Smooth muscle cell (in vitro differentiated cells): ENCODE data around the gene CNTFR. TPM values are rescaled to one million over a fixed set of nuclear protein-coding genes. Genes with fewer than 3 reads are reported as not detected.

Experiments
- DNase-seq: peaks from one replicate; lab custom pipeline; 2025; ENCODE audit not compliant: unreplicated experiment; lab: John Stamatoyannopoulos, UW
- H2AFZ ChIP-seq: fragments of 200-600 bp; sonication (generic); 2 replicates; pipeline ENCODE4 v1.6.0; 2016; ENCODE audit warnings: antibody characterized with exemption, low read depth, mild to moderate bottlenecking
- H3F3A ChIP-seq: fragments of 200-600 bp; sonication (generic); 2 replicates; pipeline ENCODE4 v1.6.0; 2017; ENCODE audit warnings: antibody characterized with exemption, low read depth
- H3K27ac ChIP-seq: fragments of 200-600 bp; sonication (generic); 2 replicates; pipeline ENCODE4 v1.5.1; 2016; ENCODE audit warnings: low read depth, mild to moderate bottlenecking
- H3K27me3 ChIP-seq: fragments of 200-600 bp; sonication (generic); 2 replicates; pipeline ENCODE4 v1.6.1; 2016; ENCODE audit warnings: low read depth, mild to moderate bottlenecking
- H3K36me3 ChIP-seq: fragments of 200-600 bp; sonication (generic); 2 replicates; pipeline ENCODE4 v1.5.1; 2016; ENCODE audit warnings: low read depth
- H3K4me1 ChIP-seq: fragments of 200-600 bp; sonication (generic); 2 replicates; pipeline ENCODE4 v1.5.1; 2016; ENCODE audit warnings: low read depth
- H3K4me2 ChIP-seq: fragments of 200-600 bp; sonication (generic); 2 replicates; pipeline ENCODE4 v1.6.0; 2016; ENCODE audit warnings: mild to moderate bottlenecking
- H3K4me3 ChIP-seq: fragments of 200-600 bp; sonication (generic); 2 replicates; pipeline ENCODE4 v1.5.1; 2016; ENCODE audit warnings: mild to moderate bottlenecking
- H3K79me2 ChIP-seq: fragments of 200-600 bp; sonication (generic); 2 replicates; pipeline ENCODE4 v1.6.0; 2016; ENCODE audit warnings: low read depth, mild to moderate bottlenecking
- H3K9ac ChIP-seq: fragments of 200-600 bp; sonication (generic); 2 replicates; pipeline ENCODE4 v1.6.0; 2016; ENCODE audit warnings: low read depth
- H3K9me3 ChIP-seq: fragments of 200-600 bp; sonication (generic); replicated peaks from 2 replicates; pipeline ENCODE4 v1.5.1; 2016; ENCODE audit warnings: low read depth
- H4K20me1 ChIP-seq: fragments of 200-600 bp; sonication (generic); 2 replicates; pipeline ENCODE4 v1.6.0; 2016; ENCODE audit warnings: low read depth
- CTCF ChIP-seq: fragments of 200-600 bp; sonication (generic); IDR thresholded peaks from 2 replicates; pipeline ENCODE4 v1.5.1; 2017; ENCODE audit warnings: borderline replicate concordance, mild to moderate bottlenecking, antibody characterized with exemption; ENCODE audit not compliant: insufficient read depth, poor library complexity, severe bottlenecking
- WGBS: methylation state at CpG from one replicate; pipeline ENCODE4 v1.1.7; 2016; ENCODE audit warnings: low lambda C conversion rate; 5-methylcytosine and 5-hydroxymethylcytosine counted together
- polyA plus RNA-seq: library from polyadenylated mRNA; unstranded; fragments of >200 nt; fragmentation: Nextera tagmentation; extraction: Ambion mirVana; gene quantifications from 2 replicates; pipeline ENCODE4 v1.2.1, GENCODE V29; 2016
- total RNA-seq: library from RNA; depleted of rRNA; stranded (reverse); fragments of >200 nt; gene quantifications from 2 replicates; pipeline ENCODE4 v1.2.3, GENCODE V29; 2014

CNTFR gene
- total and polyA plus RNA-seq, 2 experiments from 2014 or later = 4.3 to 16.4 TPM

GRCh38 chr9:34549407-34549732, 40.2 kb downstream of the CNTFR start:
- H3K4me3 ChIP-seq = no peak overlapping the region
- H3K27me3 ChIP-seq = no peaks in the 10 kb centered on the region
- peaks cover 7% of the 10 kb centered on the region for H3K4me1 ChIP-seq
- no peak overlapping the region for H3K4me2 ChIP-seq
- no peaks in the 10 kb centered on the region for H3K9me3 ChIP-seq
- no peaks in the 10 kb centered on the region for H4K20me1 ChIP-seq
- H3K36me3 ChIP-seq = no peaks in the 10 kb centered on the region
- TF ChIP-seq CTCF = no peak
- H3K79me2 ChIP-seq = no peaks in the 10 kb centered on the region
- no peak for DNase-seq
- H3F3A ChIP-seq = no peaks in the 10 kb centered on the region
- H2AFZ ChIP-seq = no peak overlapping the region
- no peak overlapping the region for H3K27ac ChIP-seq
- H3K9ac ChIP-seq = no peak overlapping the region
- 87% methylated on average over 5 of the region's 5 CpGs for WGBS

- DNase-seq = peak; percentile 45
- 19% methylated on average over 13 of the region's 13 CpGs for WGBS
Measured at GRCh38 chr9:34547960-34548611, 41.4 kb downstream of the CNTFR start.

DNA sequence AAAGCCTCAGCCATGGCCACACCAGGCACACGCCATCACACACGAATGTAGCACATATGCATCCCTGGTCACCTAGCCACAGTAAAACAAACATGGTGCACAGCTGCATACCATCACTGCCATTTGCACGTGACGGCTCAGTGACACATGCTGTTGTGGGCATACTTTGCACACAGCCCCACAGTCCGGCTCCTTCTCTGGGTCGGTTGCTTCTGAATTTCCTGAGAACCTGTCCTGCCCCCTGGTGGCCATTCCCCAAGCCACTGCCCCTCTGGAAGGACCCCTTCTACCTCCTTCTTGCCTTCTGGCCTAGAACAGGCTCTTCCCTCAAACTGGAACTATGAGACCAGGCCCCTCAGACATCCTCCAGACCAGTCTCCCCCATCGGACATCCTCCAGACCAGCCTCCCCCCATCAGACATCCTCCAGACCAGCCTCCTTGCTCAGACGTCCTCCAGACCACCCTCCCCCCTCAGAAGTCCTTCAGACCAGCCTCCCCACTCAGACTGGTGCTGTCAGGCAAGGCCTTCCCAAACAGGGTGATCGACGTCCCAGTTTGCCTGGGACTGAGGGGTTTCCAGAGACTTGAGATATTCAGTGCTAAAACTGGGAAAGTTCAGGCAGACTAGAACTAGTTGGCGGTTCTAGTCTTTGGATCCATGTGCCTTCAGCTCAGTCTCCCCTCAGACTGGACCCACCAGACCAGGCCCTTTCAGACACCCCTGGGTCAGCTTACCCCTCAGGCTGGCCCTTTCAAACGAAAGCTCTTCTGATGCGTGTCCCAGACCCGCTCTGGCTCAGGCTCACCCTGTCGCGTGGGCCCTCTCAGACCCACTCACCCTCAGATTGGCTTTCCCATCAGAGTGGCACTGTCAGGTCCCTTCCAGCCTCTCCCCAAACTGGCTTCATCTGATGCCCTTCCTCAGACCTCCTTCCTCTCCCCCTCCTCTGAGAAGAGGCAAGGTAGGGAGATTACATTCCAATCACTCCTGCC, 42.4 kb downstream of the CNTFR start:
- Histone ChIP-seq H3K9me3 (no peaks in the 10 kb centered on the region), H3K4me2 (no peak overlapping the region), H2AFZ (no peak overlapping the region), H3K36me3 (no peaks in the 10 kb centered on the region), H3K27me3 (no peaks in the 10 kb centered on the region), H3K27ac (no peak overlapping the region), H3K79me2 (no peaks in the 10 kb centered on the region), H3K4me3 (no peak overlapping the region), H3K4me1 (no peaks in the 10 kb centered on the region), H3F3A (no peaks in the 10 kb centered on the region), H4K20me1 (no peaks in the 10 kb centered on the region), H3K9ac (no peak overlapping the region)
- no peak for DNase-seq
- peak; percentile 71 for TF ChIP-seq CTCF
- WGBS = 59% methylated on average over 16 of the region's 16 CpGs

More at GRCh38 chr9:34547960-34548611, 41.4 kb downstream of the CNTFR start:
- Histone ChIP-seq H3K27me3 (no peaks in the 10 kb centered on the region), H2AFZ (no peak overlapping the region), H3K4me3 (no peak overlapping the region), H3K4me1 (no peaks in the 10 kb centered on the region), H3K9ac (no peak overlapping the region), H3K79me2 (no peaks in the 10 kb centered on the region), H3K36me3 (no peaks in the 10 kb centered on the region), H3F3A (no peaks in the 10 kb centered on the region), H3K9me3 (no peaks in the 10 kb centered on the region), H3K27ac (no peak overlapping the region), H4K20me1 (no peaks in the 10 kb centered on the region), H3K4me2 (no peak overlapping the region)
- peak; percentile 93 for TF ChIP-seq CTCF
